Activated T-helper 1 cell treated with Interleukin-2 at 50 U/mL for 16 hours (primary cell): ENCODE measurements around the gene AHRR.
"Not testable (repeated sequence)": the region's sequence is repeated elsewhere in the genome, so short reads cannot be mapped to it uniquely, and the experiment has no call there.

Experiments used
- DNase-seq: peaks from one replicate; pipeline ENCODE4 v3.0.0-alpha.2; 2020; ENCODE audit warnings: low read depth

The AHRR gene

DNA sequence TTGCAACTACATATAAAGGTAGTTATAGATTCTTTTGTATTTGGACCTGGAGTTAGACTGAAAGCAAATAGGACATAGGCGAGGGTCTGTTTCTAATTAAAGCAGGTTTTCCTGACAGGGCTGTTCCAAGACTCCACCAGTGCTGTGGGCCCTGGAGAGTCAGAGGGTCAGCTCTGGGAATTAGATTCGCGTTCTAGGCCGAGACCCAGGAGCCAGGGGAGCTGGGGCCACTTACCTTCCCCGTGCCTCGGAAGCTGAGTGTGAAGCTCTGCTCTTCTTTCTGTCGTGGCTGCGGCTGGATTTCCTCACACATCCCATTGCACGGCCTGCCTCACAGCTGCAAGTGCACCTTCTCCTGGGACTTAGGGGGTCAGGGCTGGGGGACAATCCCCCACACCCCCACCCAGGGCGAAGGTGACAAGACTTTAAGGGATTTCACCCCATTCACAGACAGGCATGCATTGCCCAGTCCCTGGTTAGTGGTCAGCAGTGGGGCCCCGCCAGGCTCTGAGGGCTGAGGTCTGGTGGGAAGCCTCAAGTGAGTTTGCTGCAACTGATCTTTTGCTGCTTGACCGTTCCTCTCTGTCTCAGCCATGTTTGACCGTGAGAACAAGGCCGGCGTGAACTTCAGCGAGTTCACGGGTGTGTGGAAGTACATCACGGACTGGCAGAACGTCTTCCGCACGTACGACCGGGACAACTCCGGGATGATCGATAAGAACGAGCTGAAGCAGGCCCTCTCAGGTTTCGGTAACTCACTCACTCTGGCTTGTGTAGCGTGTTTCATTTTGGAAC, 15.3 kb upstream of the AHRR start:
- no peak for DNase-seq

DNA sequence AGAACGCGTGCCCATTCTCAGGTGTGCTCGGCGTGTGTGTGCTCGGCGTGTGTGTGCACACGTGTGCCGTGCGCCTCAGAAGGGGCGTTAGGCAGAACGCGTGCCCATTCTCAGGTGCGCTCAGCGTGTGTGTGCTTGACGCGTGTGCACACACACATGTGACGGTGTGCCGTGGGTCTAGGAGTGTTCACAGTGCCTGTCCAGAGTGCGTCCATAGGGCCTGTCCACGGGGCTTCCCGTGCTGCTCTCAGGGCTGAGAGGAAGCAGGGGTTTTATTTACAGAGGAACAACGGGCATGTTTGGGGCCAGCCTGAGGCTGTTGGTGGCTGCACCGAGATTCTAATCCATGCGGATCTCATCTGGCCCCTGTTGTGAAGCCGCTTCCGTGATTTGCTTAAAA, 14.2 kb upstream of the AHRR start:
- no peak for DNase-seq

DNA sequence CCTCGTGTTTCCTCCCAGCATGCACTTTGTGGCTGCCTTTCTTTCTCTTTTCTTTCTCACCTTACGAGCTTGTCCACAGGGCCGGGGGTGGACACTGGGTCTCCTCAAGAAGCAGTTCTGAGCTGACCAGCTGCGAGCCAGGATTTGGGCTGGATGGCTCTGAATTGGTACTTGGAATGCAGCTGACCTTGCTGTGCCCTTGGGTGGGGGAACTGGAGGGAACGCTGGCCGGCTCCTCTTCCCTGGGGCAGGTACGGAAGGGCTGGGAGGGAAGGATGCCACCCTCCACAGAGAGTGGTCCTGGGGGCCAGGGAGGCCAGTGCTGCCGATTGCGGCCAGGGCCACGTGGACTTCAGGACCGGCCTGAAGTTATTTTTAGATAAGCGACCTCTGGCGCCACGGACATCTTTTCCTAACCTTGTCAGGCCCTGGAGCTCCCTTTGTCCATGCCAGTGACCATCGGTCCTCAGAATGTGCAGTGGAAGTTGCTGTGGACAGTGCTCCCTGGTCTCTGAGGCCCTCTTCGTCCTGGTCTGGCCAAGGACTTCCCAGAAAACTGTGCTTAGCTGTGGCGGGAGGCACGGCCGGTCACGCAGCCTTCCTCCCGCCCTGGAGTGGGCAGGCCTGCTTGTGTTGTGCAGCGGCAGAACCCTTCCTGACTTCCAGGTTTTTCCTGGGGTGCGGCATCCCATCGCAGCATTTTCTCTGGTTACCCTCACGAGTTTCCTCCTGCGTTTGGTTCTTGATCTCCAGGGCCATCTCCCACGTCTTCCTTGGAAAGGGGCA, 13.5 kb upstream of the AHRR start:
- DNase-seq: no peak

DNA sequence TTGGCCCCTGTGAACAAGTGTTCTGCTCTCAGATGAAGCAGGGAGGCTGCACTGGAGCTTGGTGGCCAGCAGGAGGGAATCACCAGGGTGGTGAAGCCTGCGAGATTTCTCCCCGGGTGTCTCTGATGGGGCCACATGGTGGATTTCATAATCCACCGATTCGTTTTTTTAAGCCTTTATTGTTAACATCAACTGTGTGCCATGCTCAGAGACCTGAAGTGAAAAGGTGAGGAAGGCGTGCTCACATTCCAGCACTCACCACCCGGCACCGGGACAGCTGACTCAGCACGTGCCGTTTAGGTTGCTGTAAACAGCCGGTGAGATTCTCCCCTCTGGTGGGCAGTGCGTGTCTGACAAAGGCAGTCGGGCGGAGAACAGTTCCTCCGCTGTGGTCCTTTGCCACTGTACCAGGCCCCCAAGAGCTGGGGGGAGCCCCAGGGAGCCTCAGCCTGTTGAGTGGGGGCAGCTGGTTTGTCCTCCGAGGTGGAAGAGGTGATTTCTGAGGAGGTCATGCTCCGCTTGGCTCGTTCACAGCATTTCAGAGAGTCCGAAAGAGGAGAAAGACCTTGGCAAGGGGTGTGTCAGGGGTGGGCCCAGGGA, 12.7 kb upstream of the AHRR start:
- no peak for DNase-seq

DNA sequence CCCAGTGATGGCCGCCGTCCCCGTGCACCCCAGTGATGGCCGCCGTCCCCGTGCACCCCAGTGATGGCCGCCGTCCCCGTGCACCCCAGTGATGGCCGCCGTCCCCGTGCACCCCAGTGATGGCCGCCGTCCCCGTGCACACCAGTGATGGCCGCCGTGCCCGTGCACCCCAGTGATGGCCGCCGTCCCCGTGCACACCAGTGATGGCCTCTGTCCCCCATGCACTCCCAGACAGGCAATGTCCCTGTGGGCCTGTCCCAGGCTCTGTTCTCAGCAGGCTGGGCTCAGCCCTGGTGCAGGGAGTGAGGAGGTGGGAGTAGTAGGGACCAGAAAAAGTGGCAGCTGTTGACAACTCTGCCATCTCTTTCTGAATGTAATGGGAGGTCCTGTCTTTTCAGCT, 11.7 kb upstream of the AHRR start:
- not testable (repeated sequence) for DNase-seq

DNA sequence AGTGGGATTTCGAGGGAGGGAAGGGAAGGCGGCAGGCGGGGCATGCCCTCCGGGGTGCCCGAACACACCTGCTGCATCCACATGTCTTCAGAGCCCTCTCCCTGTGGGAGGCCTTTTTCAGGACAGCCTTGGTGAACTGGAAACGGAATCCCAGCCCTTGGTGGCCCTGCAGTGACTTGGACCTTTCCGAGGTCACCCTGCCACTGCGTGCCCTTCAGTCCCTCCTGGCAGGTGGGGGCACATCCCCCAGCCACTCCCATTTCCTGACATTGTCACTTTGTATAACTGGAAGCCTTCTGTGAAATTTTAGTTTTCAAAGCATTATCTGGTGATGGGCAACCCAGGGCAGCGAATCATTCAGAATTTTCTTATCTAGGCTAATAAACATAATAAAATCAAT, 11.0 kb upstream of the AHRR start:
- DNase-seq: no peak

DNA sequence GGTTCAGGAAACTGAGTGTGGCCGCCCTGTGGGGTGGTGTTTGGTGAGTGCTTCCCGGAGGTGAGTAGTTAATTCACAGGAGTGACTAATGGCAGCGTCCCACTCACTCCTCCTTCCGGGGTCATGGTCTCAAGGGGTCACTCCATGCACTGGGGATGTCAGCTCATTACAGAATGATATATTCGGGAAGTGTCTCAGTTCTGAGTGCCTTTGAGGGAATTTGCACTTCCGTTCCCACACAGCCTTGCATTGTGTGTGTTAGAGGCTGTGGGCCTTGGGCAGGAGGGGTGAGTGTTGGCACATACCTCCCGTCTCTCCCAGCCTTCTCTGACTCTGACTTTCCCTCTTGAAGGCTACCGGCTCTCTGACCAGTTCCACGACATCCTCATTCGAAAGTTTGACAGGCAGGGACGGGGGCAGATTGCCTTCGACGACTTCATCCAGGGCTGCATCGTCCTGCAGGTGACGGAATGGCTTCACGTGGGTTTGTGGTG, 10.5 kb upstream of the AHRR start:
- no peak for DNase-seq

DNA sequence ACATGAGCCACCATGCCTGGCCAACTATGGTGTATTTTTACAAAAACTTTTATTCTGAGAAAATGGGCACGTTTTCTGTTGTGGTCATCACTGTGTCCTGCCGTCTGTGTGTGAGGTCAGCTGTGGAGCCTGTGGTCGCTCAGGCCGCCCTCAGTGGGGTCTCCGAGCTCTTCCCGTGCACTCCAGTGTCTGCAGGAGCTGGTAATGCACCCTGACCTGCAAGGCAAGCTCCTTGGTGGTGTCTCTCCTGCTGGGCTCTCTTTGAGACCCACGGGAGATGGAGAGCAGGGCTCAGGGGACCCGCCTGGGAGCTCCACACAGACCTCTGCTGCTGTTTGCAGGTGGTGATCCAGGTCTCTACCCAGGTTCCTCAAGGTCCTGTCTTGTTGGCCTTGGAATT, 9.6 kb upstream of the AHRR start:
- no peak for DNase-seq

DNA sequence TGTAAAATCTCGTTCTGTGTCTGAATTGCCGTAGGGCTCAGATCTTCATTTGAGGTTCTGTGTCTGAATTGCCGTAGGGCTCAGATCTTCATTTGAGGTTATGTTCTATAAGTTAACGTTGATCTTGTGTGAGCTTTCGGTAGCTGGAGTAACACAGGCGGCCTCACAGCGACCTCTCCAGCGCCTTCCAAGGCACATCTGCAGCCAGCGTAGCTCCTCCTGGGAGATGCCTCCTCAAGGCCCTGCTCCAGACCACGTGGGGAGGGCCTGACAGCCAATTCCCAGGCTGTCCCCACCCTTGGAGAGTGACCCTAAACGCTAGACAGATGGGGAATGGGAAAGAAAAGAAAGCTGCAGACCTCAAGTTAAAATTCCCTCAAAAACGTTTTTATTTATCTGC, 8.7 kb upstream of the AHRR start:
- no peak for DNase-seq

DNA sequence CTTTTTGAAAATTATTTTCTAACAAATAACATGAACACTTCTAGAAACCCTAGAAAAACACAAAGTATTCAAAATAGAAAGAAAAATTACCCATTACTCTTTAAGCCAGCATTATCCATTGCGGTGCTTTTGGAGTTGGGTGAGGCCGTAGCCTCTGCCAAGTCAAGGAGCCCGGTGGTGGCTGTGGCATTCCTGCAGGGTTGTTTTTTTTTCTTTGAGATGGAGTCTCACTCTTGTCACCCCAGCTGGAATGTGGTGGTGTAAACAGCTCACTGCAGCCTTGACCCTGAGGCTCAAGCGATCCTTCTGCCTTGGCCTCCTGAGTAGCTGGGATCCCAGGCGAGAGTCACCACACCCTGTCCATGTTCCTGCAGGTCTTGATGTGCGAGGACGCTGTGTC, 8.2 kb upstream of the AHRR start:
- no peak for DNase-seq

DNA sequence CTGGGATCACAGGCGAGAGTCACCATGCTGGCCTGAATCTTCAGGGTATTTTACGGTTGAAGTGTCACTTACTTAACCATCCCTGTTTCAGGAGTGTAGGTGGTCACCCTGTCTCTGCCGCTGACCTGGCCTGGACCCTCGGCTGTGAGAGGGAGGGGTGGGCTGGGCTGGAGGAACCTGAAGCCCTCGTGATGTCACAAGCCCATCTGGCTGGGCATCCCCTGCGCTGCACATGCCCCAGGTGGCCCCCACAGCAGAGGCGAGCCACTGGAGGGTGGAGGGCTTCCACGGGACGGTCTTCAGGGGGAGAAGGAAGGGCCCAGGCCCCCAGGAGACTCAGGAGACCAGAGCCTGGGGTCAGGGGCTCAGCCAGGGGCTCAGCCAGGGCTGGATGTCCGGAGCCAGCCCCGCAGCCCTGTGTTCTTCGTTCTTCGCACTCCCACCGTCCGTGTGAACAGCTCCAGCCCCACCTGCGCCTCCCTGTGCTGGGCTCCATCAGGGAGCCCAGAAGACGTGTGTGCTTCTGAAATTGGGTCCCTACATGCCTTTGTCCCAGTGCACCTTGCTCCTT, 7.6 kb upstream of the AHRR start:
- DNase-seq: no peak

DNA sequence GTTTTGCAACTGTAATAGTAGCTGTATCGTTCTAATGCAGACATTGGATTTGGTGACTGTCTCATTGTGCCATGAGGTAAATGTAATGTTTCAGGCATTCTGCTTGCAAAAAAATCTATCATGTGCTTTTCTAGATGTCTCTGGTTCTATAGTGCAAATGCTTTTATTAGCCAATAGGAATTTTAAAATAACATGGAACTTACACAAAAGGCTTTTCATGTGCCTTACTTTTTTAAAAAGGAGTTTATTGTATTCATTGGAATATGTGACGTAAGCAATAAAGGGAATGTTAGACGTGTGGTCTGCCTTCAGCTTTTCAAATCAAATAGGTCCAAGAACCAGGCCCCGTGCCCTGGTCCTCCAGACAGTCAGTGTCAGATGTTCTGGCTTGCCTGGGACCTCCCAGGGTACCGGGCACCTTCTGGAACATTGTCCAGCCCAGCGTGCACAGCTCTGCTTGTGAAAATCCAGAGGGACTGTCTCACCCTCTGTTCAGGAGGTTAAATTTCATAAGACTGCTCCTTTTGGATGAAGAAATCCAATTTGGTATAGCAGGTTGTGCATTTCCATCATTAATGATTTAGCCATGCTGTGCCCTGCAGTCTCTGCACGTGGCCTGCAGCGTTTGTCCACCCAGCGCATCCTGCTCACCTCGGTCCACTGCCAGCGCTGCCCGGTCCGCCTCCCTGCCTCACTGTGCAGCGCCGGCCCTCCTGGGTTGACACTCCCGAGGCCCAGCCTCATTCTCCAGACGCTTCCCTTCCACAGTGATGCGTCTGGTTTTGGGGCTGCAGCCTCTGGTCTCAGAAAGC, 6.6 kb upstream of the AHRR start:
- no peak for DNase-seq

DNA sequence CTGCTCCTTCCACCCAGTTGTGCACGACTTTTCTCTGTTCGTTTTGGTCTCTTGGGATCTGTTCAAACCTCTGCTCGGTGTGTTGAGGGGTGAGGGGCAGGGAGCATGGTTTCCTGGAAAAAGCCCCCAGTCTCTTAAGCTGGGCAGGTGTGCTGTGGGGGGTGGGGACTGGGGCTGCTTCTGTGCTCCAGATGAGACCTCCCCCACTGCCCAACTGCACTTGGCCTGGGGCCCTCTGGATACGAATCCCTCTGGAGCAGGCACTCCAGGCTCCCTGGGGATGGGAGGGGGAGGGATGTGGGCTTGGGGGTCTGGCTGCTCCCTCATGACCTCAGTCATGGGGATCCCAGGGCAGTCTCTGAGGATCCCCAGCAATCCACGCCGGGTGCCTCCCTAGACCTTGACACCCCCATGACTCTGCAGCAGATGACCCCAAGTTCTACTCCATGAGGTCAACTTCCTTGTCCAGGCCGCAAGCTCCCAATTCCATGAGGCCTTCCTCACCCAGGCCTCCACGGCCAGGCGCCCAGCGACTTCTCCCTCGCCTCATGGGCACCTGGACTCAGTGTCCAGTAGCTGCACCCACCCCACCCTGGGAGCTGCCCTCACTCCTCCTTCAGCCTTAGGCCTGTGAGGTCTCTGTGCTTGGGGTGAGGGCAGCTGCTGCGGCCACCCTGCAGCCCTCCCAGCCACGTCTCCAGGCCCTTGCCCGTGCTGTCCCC, 5.9 kb upstream of the AHRR start:
- no peak for DNase-seq

DNA sequence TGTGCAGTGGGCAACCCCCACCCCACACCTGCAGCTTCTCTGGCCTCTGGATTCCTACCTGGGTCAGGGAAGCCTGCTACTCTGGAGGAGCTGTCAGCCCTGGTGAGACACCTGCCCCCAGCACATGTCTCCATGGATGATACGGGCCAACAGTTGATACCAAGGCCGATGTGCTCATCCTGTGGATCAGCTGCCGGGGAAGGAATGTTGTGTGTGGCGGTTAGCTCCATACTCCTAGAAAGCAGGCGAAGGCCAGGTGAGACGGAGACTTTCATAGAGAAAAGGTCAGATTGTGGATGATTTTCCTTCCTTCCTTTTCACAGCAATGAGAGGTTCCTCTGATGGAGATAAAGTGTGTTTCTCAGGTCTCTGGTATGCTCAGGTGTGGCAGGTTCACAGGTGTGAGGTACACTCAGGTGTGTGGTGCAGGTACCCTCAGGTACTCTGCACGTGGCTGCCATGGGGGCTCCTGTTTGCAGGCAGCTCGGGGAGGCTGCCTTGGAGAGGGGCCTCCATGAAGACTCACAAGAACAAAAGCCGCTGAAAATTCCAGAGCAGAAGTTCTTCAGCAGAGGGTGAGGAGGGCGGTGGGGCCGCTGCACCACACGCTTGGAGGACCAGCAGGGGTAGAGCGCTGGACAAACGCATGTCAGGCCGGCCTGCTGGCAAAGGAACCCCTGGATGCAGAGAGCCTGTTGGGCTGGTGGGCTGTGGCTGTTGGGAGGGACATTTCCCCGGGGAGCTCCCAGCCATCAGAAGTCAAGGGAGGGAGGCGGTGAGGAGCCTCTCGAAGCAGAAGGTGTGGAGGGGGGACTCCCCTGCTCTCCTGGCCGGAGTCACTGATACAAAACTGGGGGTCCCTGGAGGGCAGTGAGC, 5.1 kb upstream of the AHRR start:
- DNase-seq: no peak

DNA sequence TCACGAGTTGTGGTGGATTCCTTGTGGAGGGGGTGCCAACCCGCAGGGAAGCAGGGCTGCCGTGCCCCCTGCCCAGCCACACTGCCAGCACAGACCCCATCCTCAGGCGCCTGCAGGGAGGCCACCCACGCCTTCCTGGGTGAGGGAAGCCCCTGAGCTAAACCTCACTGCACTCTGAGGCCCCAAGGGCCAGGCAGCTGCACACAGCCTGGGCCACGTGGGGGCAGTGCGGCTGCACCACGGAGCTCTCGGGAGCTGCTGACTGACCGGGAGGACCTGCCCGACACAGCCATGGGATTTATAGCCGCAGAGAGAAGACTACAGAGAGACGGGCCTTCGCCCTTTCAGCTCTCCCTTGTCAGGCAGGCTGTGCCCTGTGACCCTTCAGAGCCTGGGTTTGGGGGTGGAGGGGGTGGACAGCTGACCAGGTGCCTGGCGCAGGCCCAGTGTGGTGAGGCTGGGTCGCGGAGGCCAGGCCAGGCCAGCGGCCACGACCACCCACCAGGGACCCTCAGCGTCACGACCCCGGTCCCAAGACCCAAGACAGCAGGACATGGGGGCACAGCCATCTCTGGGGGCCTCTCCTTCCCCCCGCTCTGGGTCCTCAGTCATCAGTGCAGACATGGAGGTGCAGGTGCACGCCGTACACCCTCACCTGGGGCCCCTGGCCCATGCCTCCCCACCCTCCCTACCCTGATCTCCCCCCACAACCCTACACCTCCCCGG, 4.3 kb upstream of the AHRR start:
- DNase-seq: no peak

DNA sequence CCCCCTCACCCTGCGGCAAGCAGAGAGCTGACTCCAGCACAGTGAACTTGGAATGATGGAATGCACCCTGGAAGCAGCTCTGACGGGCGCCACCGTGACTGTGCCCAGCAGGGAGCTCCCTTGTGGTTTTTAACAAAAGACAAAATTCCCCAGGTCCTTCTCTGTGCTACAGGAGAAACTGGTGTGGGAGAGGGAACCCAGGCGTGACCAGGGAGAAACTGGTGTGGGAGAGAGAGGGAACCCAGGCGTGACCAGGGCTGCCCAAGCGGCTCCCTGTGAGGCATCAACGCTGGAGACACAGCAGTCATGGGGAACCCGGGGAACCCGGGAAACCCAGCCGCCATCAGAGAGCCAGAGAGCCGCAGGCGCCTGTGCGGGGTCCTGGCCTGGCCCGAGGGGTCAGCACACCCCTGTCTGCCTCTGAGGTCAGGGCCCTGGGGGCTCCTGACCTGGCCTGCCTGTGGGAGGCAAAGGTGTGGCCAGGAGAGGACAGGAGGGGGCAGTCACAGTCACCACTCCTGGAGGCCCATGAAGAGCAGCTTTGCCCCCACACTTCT, 3.1 kb upstream of the AHRR start:
- DNase-seq: no peak

DNA sequence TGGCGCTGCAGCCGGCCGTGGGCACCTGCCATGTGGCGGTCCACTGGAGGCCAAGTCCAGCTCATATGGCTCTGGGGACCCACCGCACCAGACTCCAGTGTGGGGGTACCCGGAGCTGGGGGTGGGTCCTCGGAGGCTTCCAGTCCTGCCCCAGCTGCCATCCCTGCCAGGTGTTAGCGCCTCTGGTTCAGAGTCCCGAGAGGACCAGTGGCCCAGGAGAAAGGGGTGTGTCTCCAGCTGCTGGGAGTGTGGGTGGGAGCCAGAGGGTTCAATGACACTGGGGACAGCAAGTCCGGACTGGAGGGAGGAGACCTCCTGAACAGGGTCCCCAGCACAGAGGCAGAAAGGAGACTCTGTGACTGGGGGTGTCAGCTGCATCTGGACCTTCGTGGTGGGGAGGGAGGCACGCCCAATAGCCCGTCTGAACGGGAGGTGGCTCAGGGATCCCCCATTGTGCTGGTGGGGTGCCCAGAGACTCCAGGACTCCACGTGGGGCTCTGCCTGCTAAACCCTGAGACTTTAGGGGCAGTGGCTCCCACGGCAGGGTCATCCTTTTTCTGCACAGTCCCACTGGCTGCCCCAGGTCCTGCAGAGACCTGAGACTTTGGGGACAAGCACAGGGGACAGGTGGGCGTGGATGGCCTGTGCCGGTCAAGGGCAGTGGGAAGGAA, 2.4 kb upstream of the AHRR start:
- no peak for DNase-seq

DNA sequence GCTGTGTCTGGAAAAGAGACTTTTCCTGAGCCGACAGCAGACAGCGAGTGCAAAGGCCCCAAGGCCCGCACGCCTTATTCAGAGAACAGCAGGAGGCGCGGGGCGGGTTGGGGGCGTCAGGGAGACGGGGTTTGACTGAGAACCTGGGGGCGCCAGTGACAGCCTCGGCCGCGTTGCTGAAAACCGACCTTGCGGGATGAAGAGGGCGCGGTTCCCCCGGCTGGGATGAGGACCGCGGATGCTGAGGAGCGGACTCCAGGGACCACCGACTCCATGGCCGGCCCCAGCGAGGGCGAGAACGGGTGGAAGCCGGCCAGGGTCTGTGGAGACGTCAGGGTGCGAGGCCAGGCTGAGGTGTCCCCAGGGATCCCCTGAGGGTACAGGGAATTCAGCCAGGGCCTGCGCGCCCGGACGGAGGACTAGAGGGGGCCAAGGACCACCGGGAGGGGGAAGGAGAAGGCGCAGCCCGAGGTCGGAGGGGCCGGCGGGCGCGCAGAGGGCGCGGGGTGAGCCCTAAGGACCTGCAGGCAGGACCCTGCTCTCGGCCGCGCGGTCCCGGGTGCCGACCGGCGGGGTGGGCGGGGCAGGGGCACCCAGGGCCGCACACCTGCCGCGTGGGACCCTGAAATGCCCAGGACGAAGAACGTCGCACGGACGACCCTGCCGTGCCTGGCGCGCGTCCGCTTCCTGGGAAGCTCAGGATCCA, 837 bp upstream of the AHRR start:
- no peak for DNase-seq
